ENCODE measurements around the gene AFDN. TPM values are rescaled to one million over a fixed set of nuclear protein-coding genes. Genes with fewer than 3 reads are reported as not detected.

AFDN gene
- total RNA-seq, 1 experiment from 2014 or later = 177 TPM

DNA sequence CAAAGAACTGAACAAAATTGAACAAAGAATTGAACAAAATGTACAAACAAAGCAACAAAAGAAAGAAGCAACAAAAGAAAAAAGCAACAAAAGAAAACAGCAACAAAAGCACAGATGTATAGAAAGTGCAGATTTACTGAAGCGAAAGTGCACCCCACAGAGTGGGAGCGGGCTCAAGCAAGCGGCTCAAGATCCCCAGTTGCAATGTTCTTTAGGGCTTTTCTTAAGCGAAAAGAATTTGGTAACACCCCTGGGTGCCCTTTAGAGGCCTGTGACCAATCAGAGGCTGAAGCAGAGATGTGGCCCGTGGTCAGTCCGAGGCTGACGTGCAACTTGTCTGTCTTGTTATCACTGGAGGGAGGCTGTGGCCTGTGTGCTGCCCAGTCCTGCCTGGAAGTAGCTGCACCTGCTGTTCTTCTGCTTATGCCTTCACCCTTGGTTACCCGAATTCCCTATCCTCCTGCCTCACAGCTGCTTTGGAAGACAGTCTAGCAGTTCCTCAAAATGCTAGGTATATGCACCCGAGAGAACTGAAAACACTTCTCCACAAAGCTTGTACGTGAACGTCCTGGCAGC lies 157.5 kb downstream of the AFDN start:
- Histone ChIP-seq H3K4me3 (ENCODE audit: low read depth, low read length) (no peak overlapping the region), H3K9me3 (no peaks in the 10 kb centered on the region), H3K36me3 (ENCODE audit: control insufficient read depth, insufficient read depth, low read length) (no peaks in the 10 kb centered on the region), H3K4me1 (no peaks in the 10 kb centered on the region), H3K27me3 (replicated peaks; ENCODE audit: control insufficient read depth, insufficient read depth, low read length) (no peaks in the 10 kb centered on the region)
- DNase-seq = no peak
- Mint-ChIP-seq H3K4me3 (ENCODE audit: unreplicated experiment) (no peak overlapping the region), H3K9me3 (ENCODE audit: unreplicated experiment) (peaks cover 16% of the 10 kb centered on the region), H3K27ac (ENCODE audit: unreplicated experiment) (no peak overlapping the region), H3K4me1 (ENCODE audit: low read depth, unreplicated experiment) (no peaks in the 10 kb centered on the region), H3K27me3 (ENCODE audit: insufficient read depth, unreplicated experiment) (no peaks in the 10 kb centered on the region), H3K36me3 (ENCODE audit: insufficient read depth, unreplicated experiment) (no peaks in the 10 kb centered on the region)
- ChIA-PET CTCF (no interaction called here), POLR2A (no interaction called here)
- no TSS peak for BruUV-seq (replicated peaks)
- TF ChIP-seq, protein P1, sequence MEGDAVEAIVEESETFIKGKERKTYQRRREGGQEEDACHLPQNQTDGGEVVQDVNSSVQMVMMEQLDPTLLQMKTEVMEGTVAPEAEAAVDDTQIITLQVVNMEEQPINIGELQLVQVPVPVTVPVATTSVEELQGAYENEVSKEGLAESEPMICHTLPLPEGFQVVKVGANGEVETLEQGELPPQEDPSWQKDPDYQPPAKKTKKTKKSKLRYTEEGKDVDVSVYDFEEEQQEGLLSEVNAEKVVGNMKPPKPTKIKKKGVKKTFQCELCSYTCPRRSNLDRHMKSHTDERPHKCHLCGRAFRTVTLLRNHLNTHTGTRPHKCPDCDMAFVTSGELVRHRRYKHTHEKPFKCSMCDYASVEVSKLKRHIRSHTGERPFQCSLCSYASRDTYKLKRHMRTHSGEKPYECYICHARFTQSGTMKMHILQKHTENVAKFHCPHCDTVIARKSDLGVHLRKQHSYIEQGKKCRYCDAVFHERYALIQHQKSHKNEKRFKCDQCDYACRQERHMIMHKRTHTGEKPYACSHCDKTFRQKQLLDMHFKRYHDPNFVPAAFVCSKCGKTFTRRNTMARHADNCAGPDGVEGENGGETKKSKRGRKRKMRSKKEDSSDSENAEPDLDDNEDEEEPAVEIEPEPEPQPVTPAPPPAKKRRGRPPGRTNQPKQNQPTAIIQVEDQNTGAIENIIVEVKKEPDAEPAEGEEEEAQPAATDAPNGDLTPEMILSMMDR (IDR thresholded peaks at IDR 0.05; ENCODE audit: insufficient read depth in 1 of 2, low read depth in 1 of 2, low read length in 1 of 2, severe bottlenecking in 1 of 2, unreplicated experiment in 1 of 2) = no peak
- intact Hi-C loops (cut with micrococcal nuclease; ENCODE audit: unreplicated experiment) = no loop called here

DNA sequence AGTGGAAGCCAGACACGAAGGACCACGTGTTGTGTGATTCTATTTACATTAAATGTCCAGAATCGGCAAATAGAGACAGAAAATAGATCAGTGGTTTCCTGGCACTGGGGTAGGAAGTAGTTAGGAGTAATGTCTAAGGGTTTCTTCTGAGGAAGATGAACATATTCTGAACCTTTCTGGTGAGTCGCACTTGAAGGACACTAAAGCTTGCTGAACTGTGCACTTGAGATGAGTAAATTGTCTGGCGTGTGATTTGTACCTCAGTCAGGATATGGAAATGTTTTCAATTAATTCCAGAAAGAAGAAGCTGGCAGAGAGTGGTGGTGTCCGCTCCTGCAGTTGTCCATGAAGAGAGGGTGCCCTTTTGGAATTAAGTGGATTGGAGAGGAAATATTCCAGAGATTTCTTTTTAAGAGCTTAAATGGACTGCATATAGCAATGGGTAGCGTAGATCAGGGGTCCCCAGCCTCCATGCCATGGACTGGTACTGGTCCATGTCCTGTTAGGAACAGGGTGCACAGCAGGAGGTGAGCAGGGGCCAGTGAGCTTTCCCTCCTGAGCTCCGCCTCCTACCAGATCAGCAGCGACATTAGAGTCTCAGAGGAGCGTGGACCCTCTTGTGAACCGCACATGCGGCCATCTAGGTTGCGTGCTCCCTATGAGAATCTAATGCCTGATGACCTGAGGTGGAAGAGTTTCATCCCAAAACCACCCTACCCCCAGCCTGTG lies 158.3 kb downstream of the AFDN start:
- Mint-ChIP-seq H3K4me3 (ENCODE audit: unreplicated experiment) (no peak overlapping the region), H3K9me3 (ENCODE audit: unreplicated experiment) (peaks cover 16% of the 10 kb centered on the region), H3K4me1 (ENCODE audit: low read depth, unreplicated experiment) (no peaks in the 10 kb centered on the region), H3K27ac (ENCODE audit: unreplicated experiment) (no peak overlapping the region), H3K27me3 (ENCODE audit: insufficient read depth, unreplicated experiment) (no peaks in the 10 kb centered on the region), H3K36me3 (ENCODE audit: insufficient read depth, unreplicated experiment) (no peaks in the 10 kb centered on the region)
- H3K4me1 ChIP-seq = no peaks in the 10 kb centered on the region
- TF ChIP-seq, protein P1 (IDR thresholded peaks at IDR 0.05; ENCODE audit: insufficient read depth in 1 of 2, low read depth in 1 of 2, low read length in 1 of 2, severe bottlenecking in 1 of 2, unreplicated experiment in 1 of 2) = no peak
- no peaks in the 10 kb centered on the region for H3K36me3 ChIP-seq (ENCODE audit: control insufficient read depth, insufficient read depth, low read length)
- no peak for DNase-seq
- ChIA-PET POLR2A (no interaction called here), CTCF (no interaction called here)
- BruUV-seq (replicated peaks) = no TSS peak
- intact Hi-C loops (cut with micrococcal nuclease; ENCODE audit: unreplicated experiment) = no loop called here
- H3K27me3 ChIP-seq (replicated peaks; ENCODE audit: control insufficient read depth, insufficient read depth, low read length) = no peaks in the 10 kb centered on the region
- no peak overlapping the region for H3K4me3 ChIP-seq (ENCODE audit: low read depth, low read length)
- no peaks in the 10 kb centered on the region for H3K9me3 ChIP-seq

DNA sequence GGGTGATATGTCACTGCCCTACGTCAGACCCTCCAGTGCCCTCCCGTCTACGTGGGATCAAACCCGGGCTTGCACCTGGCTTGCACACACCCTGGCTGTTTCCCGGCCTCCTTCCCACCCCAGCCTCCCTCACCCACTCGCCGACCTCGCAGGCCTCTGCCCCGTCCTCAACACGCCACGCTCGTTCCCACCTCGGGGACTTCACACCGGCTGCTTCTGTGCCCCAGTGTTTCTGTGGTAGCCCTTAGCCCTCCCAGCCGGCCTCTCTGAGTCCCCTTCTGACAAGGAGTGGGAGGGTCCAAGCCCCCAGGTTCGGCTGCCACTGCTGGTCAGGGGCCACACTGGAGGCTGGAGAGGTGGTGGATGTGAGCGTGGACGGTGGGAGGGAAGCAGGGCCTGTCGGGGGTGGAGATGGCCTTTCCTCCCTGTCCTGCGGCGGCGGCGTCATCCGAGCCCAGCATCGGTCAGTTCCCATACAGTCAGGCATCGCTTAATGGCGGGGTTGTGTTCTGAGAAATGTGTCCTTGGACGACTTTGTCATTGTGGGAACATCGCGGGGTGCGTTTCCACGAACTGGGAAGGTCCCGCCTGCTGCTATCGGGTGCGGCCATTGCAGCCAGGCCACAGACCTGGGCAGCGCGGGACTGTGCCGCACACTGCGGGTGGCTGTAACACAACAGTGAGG lies 159.3 kb downstream of the AFDN start:
- no peaks in the 10 kb centered on the region for H3K4me1 Mint-ChIP-seq (ENCODE audit: low read depth, unreplicated experiment)
- peaks cover 16% of the 10 kb centered on the region for H3K9me3 Mint-ChIP-seq (ENCODE audit: unreplicated experiment)
- no peaks in the 10 kb centered on the region for H3K9me3 ChIP-seq
- intact Hi-C loops (cut with micrococcal nuclease; ENCODE audit: unreplicated experiment) = no loop called here
- H3K27me3 ChIP-seq (replicated peaks; ENCODE audit: control insufficient read depth, insufficient read depth, low read length) = no peaks in the 10 kb centered on the region
- no peak overlapping the region for H3K4me3 ChIP-seq (ENCODE audit: low read depth, low read length)
- CTCF ChIA-PET = no interaction called here
- POLR2A ChIA-PET = no interaction called here
- H3K36me3 ChIP-seq (ENCODE audit: control insufficient read depth, insufficient read depth, low read length) = no peaks in the 10 kb centered on the region
- H3K27me3 Mint-ChIP-seq (ENCODE audit: insufficient read depth, unreplicated experiment) = no peaks in the 10 kb centered on the region
- BruUV-seq (replicated peaks) = no TSS peak
- no peaks in the 10 kb centered on the region for H3K4me1 ChIP-seq
- no peak overlapping the region for H3K27ac Mint-ChIP-seq (ENCODE audit: unreplicated experiment)
- no peak for DNase-seq
- H3K36me3 Mint-ChIP-seq (ENCODE audit: insufficient read depth, unreplicated experiment) = no peaks in the 10 kb centered on the region
- TF ChIP-seq, protein P1 (IDR thresholded peaks at IDR 0.05; ENCODE audit: insufficient read depth in 1 of 2, low read depth in 1 of 2, low read length in 1 of 2, severe bottlenecking in 1 of 2, unreplicated experiment in 1 of 2) = no peak
- no peak overlapping the region for H3K4me3 Mint-ChIP-seq (ENCODE audit: unreplicated experiment)

All from Caco-2 (cell line).